SK-MEL-5 (cell line): ENCODE results near the gene ADAT1. TPM values are rescaled to one million over a fixed set of nuclear protein-coding genes. Genes with fewer than 3 reads are reported as not detected.
A peak's percentile ranks its signal among the peaks of the same experiment; 100 is the strongest.

Experiments used
- DNase-seq: peaks from one replicate; pipeline ENCODE4 v3.0.0-alpha.2; 2016; ENCODE audit warnings: low read depth, low spot score
- in situ Hi-C: cut with HindIII; loops from 2 replicates; pipeline ENCODE4 v1.10.0; 2016; ENCODE audit warnings: low sequenced_read_pairs, high pct_unique_total_duplicates, low pct_unique_long_range_greater_than_20kb
- total RNA-seq: library from RNA; depleted of rRNA; stranded (reverse); fragments of >200 nt; shearing (Covaris generic); gene quantifications from 2 replicates; pipeline ENCODE4 v1.2.3, GENCODE V29; 2014; rRNA removed

ADAT1 gene
- total RNA-seq, 1 experiment from 2014 or later, result 78.9 TPM

- DNase-seq, result peak; percentile 45
- in situ Hi-C loops, result no loop called here
Measured at GRCh38 chr16:75559564-75560372, 63.3 kb downstream of the ADAT1 start.

- in situ Hi-C loops, result no loop called here
Measured at GRCh38 chr16:75558846-75559401, 64.2 kb downstream of the ADAT1 start.

GRCh38 chr16:75556431-75556950, 66.6 kb downstream of the ADAT1 start:
- no peak for DNase-seq
- in situ Hi-C loops, result no loop called here

More at GRCh38 chr16:75558846-75559401, 64.2 kb downstream of the ADAT1 start:
- no peak for DNase-seq

GRCh38 chr16:75555707-75556430, 67.2 kb downstream of the ADAT1 start, which contains the start of gene TMEM231:
Gene TMEM231, minus strand, starts transcription at chr16:75556252. Its CDS starts 43 bp downstream, at chr16:75556209.
- peak; percentile 92 for DNase-seq
- in situ Hi-C loops, result no loop called here

- in situ Hi-C loops, result no loop called here
- peak; percentile 94 for DNase-seq
Measured at GRCh38 chr16:75555213-75555706, 67.8 kb downstream of the ADAT1 start.

- in situ Hi-C loops, result no loop called here
- DNase-seq, result no peak
Measured at GRCh38 chr16:75552951-75553350, 70.1 kb downstream of the ADAT1 start.

- DNase-seq, result peak; percentile 73
Measured at GRCh38 chr16:75550211-75550662, 72.8 kb downstream of the ADAT1 start.

More at GRCh38 chr16:75550211-75550662, 72.8 kb downstream of the ADAT1 start:
- in situ Hi-C loops, result no loop called here

Other genes starting within 250 kb of the ADAT1 start
- 24.8 and 25.1 TPM in 2 replicates for gene CFDP1, start 189.8 kb downstream of the ADAT1 start, total RNA-seq
- 18.1 and 19.3 TPM in 2 replicates for gene TMEM170A, start 158.6 kb downstream of the ADAT1 start, total RNA-seq
- gene CHST6, start 127.8 kb downstream of the ADAT1 start, total RNA-seq, result 10.2 and 11.0 TPM in 2 replicates
- gene CHST5, start 87.2 kb downstream of the ADAT1 start, total RNA-seq, result 0.08 TPM in 1 of 2 replicates, not detected in the other
- gene TMEM231, start 67.0 kb downstream of the ADAT1 start, total RNA-seq, result 9.2 and 10.7 TPM in 2 replicates
- gene GABARAPL2, start 56.9 kb downstream of the ADAT1 start, total RNA-seq, result 48.7 and 50.5 TPM in 2 replicates
- gene KARS1, start 24.4 kb upstream of the ADAT1 start, total RNA-seq, result 230 and 243 TPM in 2 replicates
- gene TERF2IP, start 24.5 kb upstream of the ADAT1 start, total RNA-seq, result 36.3 and 41.9 TPM in 2 replicates
- gene CPHXL2, start 53.7 kb upstream of the ADAT1 start, total RNA-seq, result not detected in 2 replicates
- not detected in 2 replicates for gene DUXB, start 78.2 kb upstream of the ADAT1 start, total RNA-seq
- gene CPHXL, start 103.2 kb upstream of the ADAT1 start, total RNA-seq, result not detected in 2 replicates